Gastroesophageal sphincter (tissue), 4 donors: Measurements from ENCODE around the gene PIK3C2A. TPM values are rescaled to one million over a fixed set of nuclear protein-coding genes. Genes with fewer than 3 reads are reported as not detected.
"Not testable (repeated sequence)": the region's sequence is repeated elsewhere in the genome, so short reads cannot be mapped to it uniquely, and the experiment has no call there.

Experiments used
- ATAC-seq: fragments of 150-250 bp; one replicate; pipeline ENCODE4 v1.9.1; 2016; ENCODE audit warnings: mild to moderate bottlenecking, moderate library complexity
- H3K27ac ChIP-seq, 4 donors: fragments of 200-600 bp; sonication (generic) in 3 of 4; 1 replicate in 3 of 4; 2 replicates in 1 of 4; pipeline ENCODE4 v1.5.1; 2016 to 2019
- H3K27me3 ChIP-seq: fragments of 200-600 bp; sonication (generic); one replicate; pipeline ENCODE4 v1.5.1; 2019
- H3K36me3 ChIP-seq, 2 donors: fragments of 200-600 bp; sonication (generic); one replicate each; pipeline ENCODE4 v1.5.1; 2019; ENCODE audit warnings: control low read depth in 1 of 2
- H3K4me1 ChIP-seq, 3 donors: fragments of 200-600 bp; sonication (generic); 1 replicate in 2 of 3; 2 replicates in 1 of 3; pipeline ENCODE4 v1.5.1; 2016 to 2019; ENCODE audit warnings: control low read depth in 2 of 3
- H3K4me3 ChIP-seq, 2 donors: fragments of 200-600 bp; sonication (generic); one replicate each; pipeline ENCODE4 v1.5.1; 2019; ENCODE audit warnings: mild to moderate bottlenecking in 1 of 2, moderate library complexity in 1 of 2
- H3K9me3 ChIP-seq, 3 donors: fragments of 200-600 bp; sonication (generic); one replicate each; pipeline ENCODE4 v1.5.1; 2017 to 2019; ENCODE audit warnings: control low read depth in 2 of 3
- EP300 ChIP-seq: sonication (generic); formaldehyde crosslinking; IDR thresholded peaks from one replicate; pipeline ENCODE4 v1.6.1; 2017; ENCODE audit warnings: antibody characterized with exemption, mild to moderate bottlenecking
- POLR2A ChIP-seq, 2 donors: fragments of 450-650 bp; IDR thresholded peaks; one replicate each; pipeline ENCODE4 v1.6.1; 2017; ENCODE audit warnings: antibody characterized with exemption in 2 of 2, mild to moderate bottlenecking in 2 of 2, moderate library complexity in 1 of 2
- POLR2AphosphoS5 ChIP-seq: sonication (generic); formaldehyde crosslinking; IDR thresholded peaks from one replicate; pipeline ENCODE4 v1.6.1; 2017; ENCODE audit warnings: antibody characterized with exemption
- WGBS, 2 donors: methylation state at CpG; one replicate each; pipeline ENCODE4 v1.1.5; 2018; ENCODE audit warnings: low coverage in 1 of 2; 5-methylcytosine and 5-hydroxymethylcytosine counted together
- total RNA-seq, 4 donors: library from RNA; depleted of rRNA; stranded (reverse); fragments of >200 nt; gene quantifications; one replicate each; pipeline ENCODE4 v1.1.0, GENCODE V29; 2016
- TF ChIP-seq, protein P1 (sequence below), 4 experiments: fragments of 200-600 bp in 2 of 4; fragments of 450-650 bp in 2 of 4; sonication (generic) in 1 of 4; IDR thresholded peaks; one replicate each; pipeline ENCODE4 v1.5.1; 2017 to 2019; ENCODE audit warnings: antibody characterized with exemption in 4 of 4, mild to moderate bottlenecking in 2 of 4, moderate library complexity in 2 of 4

The PIK3C2A gene
- total RNA-seq, 4 donors from 2014 or later = 68.2 to 104 (median 88.2) TPM

DNA sequence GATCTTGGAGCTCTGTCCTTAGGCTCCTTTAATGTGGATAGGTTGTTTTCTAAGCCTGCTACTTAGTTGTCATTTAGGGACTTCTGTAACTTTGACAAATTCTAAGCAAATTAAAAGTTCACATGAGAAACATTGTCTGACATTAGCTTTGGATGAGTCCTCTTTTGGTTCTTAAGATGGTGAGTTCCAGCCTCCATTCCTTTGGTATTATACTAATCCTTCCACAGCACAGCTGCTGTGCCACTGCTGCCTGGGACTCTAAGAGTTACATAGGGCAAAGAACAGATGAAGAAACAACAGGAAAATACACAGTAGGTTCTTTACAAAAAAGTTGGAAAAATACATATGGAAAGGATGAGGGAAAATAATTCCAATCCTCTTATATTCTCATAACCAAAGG lies 25.3 kb upstream of the PIK3C2A start:
- TF ChIP-seq EP300 (no peak), POLR2AphosphoS5 (no peak), POLR2A (IDR thresholded peaks at IDR 0.05) (no peak)
- TF ChIP-seq, protein P1, sequence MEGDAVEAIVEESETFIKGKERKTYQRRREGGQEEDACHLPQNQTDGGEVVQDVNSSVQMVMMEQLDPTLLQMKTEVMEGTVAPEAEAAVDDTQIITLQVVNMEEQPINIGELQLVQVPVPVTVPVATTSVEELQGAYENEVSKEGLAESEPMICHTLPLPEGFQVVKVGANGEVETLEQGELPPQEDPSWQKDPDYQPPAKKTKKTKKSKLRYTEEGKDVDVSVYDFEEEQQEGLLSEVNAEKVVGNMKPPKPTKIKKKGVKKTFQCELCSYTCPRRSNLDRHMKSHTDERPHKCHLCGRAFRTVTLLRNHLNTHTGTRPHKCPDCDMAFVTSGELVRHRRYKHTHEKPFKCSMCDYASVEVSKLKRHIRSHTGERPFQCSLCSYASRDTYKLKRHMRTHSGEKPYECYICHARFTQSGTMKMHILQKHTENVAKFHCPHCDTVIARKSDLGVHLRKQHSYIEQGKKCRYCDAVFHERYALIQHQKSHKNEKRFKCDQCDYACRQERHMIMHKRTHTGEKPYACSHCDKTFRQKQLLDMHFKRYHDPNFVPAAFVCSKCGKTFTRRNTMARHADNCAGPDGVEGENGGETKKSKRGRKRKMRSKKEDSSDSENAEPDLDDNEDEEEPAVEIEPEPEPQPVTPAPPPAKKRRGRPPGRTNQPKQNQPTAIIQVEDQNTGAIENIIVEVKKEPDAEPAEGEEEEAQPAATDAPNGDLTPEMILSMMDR (IDR thresholded peaks at IDR 0.05) = no peak
- H3K4me3 ChIP-seq = no peak overlapping the region
- no peaks in the 10 kb centered on the region for H3K4me1 ChIP-seq
- ATAC-seq = no peak
- H3K27me3 ChIP-seq = no peaks in the 10 kb centered on the region
- H3K36me3 ChIP-seq = no peaks in the 10 kb centered on the region
- no peaks in the 10 kb centered on the region for H3K9me3 ChIP-seq
- H3K27ac ChIP-seq = no peak overlapping the region

DNA sequence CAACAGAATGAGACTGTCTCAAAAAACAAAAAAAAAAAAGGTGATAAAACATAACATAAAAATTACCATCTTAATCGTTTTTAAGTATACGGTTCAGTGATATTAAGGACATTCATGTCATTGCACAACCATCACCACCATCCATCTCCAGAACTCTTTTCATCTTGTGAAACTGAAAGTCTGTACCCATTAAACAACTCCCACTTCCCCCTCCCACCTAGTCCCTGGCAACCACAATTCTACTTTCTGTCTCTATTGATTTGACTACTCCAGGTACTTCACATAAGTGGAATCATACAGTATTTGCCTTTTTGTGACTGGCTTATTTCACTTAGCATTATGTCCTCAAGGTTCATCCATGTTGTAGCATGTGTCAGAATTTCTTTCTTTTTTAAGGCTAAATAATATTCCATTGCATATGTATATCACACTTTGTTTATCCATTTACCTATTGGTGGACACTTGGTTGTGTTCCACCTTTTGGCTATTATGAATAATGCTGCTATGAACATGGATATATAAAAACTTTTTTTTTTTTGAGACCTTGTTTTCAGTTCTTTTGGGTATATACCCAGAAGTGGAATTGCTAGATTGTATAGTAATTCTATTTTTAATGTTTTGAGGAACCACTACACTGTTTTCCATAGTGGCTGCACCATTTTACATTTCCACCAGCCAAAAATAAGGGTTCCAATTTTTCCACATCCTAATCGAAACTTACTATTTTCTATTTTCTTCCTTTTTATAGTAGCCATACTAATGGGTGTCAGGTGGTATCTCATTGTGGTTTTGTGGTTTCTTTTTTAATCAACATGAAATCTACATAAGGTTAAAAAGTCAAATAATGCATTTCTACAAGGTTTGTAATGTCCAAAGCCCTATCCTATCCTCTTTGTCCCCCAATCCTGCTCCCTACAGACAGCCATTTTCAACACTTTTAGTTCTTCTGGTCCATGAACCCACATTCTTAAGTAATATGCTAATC lies 23.4 kb upstream of the PIK3C2A start:
- no peaks in the 10 kb centered on the region for H3K4me1 ChIP-seq
- TF ChIP-seq, protein P1 (IDR thresholded peaks at IDR 0.05) = no peak
- TF ChIP-seq EP300 (no peak), POLR2A (IDR thresholded peaks at IDR 0.05) (no peak), POLR2AphosphoS5 (no peak)
- 72 to 88% methylated on average over 2 to 3 of the region's 3 CpGs for WGBS, 2 donors
- no peak overlapping the region for H3K4me3 ChIP-seq
- no peak overlapping the region for H3K27ac ChIP-seq
- no peak for ATAC-seq
- H3K9me3 ChIP-seq = no peaks in the 10 kb centered on the region
- H3K36me3 ChIP-seq = no peaks in the 10 kb centered on the region
- H3K27me3 ChIP-seq = no peaks in the 10 kb centered on the region

DNA sequence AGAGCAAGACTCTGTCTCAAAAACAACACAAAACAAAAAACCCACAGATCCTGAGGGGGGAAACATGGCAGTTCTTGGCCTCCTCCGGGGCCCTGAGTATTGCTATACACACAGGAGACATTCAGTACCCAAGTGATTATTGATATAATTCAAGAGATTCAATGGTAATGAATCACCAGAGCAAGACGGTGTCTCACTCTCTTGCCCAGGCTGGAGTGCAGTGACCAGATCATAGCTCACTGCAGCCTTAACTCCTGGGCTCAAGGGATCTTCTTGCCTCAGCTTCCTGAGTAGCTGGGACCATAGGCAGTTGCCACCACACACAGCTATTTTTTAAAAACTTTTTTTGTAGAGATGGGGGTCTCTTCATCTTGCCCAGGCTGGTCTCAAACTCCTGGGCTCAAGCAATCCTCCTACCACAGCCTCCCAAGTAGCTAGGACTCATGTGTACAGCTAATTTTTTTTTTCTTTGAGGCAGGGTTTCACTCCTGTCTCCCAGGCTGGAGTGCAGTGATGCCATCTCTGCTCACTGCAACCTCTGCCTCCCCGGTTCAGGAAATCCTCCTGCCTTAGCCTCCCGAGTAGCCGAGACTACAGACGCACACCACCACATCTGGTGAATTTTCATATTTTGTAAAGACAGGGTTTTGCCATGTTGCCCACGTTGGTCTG lies 21.8 kb upstream of the PIK3C2A start:
- H3K9me3 ChIP-seq = no peaks in the 10 kb centered on the region
- TF ChIP-seq POLR2AphosphoS5 = no peak
- no peak for TF ChIP-seq POLR2A (IDR thresholded peaks at IDR 0.05)
- TF ChIP-seq EP300 = no peak
- TF ChIP-seq, protein P1 (IDR thresholded peaks at IDR 0.05) = no peak
- ATAC-seq = no peak
- no peak overlapping the region for H3K4me3 ChIP-seq
- WGBS, 2 donors = 60 to 73% methylated on average over 1 to 7 of the region's 7 CpGs
- no peaks in the 10 kb centered on the region for H3K4me1 ChIP-seq
- no peaks in the 10 kb centered on the region for H3K27me3 ChIP-seq
- no peak overlapping the region for H3K27ac ChIP-seq
- H3K36me3 ChIP-seq = no peaks in the 10 kb centered on the region

DNA sequence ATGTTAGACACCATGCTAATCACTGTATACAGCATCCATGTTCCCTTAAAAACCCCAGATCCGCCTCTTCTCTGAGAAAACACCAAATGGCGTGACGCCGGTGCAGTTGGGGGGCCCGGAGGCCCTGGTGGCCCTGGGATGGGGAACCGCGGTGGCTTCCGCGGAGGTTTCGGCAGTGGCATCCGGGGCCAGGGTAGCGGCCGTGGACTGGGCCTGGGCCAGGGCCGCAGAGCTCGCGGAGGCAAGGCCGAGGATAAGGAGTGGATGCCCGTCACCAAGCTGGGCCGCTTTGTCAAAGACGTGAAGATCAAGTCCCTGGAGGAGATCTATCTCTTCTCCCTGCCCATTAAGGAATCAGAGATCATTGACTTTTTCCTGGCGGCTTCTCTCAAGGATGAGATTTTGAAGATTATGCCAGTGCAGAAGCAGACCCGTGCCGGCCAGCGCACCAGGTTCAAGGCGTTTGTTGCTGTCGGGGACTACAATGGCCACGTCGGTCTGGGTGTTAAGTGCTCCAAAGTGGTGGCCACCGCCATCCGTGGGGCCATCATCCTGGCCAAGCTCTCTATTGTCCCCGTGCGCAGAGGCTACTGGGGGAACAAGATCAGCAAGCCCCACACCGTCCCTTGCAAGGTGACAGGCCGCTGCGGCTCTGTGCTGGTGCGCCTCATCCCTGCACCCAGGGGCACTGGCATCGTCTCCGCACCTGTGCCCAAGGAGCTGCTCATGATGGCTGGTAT lies 20.6 kb upstream of the PIK3C2A start:
- 60% methylated on average over 1 of the region's 38 CpGs; no CpG with 5 or more reads in 1 of the 2 donors for WGBS, 2 donors
- not testable (repeated sequence) for H3K9me3 ChIP-seq, H3K4me1 ChIP-seq, ATAC-seq, H3K27ac ChIP-seq, H3K36me3 ChIP-seq, H3K27me3 ChIP-seq, H3K4me3 ChIP-seq

DNA sequence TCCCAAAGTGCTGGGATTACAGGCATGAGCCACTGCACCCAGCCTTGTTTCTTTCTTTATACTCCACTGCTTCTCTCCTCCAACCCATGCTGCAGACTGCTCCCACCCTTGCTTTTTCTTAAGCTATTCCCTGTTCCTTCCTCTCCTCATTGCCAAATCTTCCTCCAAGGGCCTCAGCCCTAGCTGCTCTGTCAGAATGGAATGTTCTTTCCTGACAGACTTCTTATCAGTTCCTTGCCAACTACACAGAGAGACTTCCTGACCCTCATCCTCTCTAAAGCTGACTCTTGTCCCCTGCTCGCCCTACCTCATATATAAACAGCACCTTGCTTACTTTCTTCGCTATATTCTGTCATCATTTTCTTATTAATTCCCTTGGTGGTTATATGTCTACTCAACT lies 16.9 kb upstream of the PIK3C2A start:
- ATAC-seq = no peak
- Histone ChIP-seq H3K27me3 (no peaks in the 10 kb centered on the region), H3K9me3 (no peaks in the 10 kb centered on the region), H3K4me1 (no peaks in the 10 kb centered on the region), H3K36me3 (no peaks in the 10 kb centered on the region), H3K4me3 (no peak overlapping the region), H3K27ac (no peak overlapping the region)
- WGBS, 2 donors = 51 to 84% methylated on average over 2 of the region's 2 CpGs
- TF ChIP-seq EP300 (no peak), POLR2A (IDR thresholded peaks at IDR 0.05) (no peak), POLR2AphosphoS5 (no peak)
- TF ChIP-seq, protein P1 (IDR thresholded peaks at IDR 0.05) = no peak
